ENCODE measurements around the gene TMEM185B. TPM values are rescaled to one million over a fixed set of nuclear protein-coding genes. Genes with fewer than 3 reads are reported as not detected.
"Not testable (repeated sequence)": the region's sequence is repeated elsewhere in the genome, so short reads cannot be mapped to it uniquely, and the experiment has no call there.

TMEM185B gene
- polyA plus RNA-seq, 4 donors, result 2.0 to 28.3 (median 6.9) TPM

DNA sequence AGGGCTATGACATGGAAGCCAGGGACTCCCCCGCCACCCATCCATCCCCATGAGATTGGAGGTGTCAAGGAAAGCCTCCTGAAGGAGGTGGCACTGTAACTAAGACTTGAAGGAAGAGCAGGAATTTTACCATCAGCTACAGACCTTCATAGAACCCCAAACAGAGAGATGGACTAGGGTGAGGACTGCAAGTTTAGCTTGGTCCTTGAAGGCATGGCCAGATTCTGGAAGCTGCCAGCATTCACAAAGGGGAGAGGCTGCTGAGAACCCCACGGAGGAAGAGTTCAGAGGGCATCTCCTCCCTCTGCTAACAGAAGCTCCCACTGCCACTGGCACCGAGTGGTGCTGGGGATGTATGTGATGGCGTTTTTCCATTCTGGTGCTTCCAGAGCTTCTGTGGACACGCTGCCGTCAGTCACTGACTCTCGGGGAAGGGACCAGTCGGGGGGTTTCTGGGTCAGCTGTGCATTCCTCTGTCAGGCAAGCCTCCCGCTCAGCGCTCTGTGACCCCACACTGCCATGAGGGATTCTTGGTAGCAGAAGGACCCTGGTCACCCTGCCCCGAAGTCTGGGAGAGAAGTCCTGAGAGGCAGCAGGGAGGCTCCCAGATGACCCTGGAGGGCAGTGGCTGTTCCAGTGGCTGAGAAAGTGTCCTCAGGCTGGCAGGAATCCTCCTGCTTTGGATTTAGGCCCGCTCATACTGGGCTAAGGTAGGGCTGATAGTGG is 18.1 kb downstream of the TMEM185B start:
- H3K4me3 ChIP-seq (ENCODE audit: low read depth in 1 of 3, low read length in 3 of 3), result no peak overlapping the region
- FAIRE-seq (no peak), DNase-seq (no peak)
- H3K27me3 ChIP-seq (ENCODE audit: control insufficient read depth in 3 of 3, insufficient read depth in 3 of 3, low read length in 3 of 3), result no peaks in the 10 kb centered on the region
- no peaks in the 10 kb centered on the region for H3K36me3 ChIP-seq (ENCODE audit: control insufficient read depth in 3 of 3, insufficient read depth in 2 of 3, low read depth in 1 of 3, low read length in 3 of 3)
- H3K9me3 ChIP-seq (ENCODE audit: control insufficient read depth in 2 of 2, insufficient read depth in 1 of 2, low read depth in 1 of 2, low read length in 1 of 2), result peaks cover 0 to 7% of the 10 kb centered on the region in 2 donors
- H3K27ac ChIP-seq (ENCODE audit: low read depth in 1 of 3, low read length in 2 of 3), result peak overlapping the region in 1 of 3 donors; percentile 56
- H3K4me1 ChIP-seq (ENCODE audit: control insufficient read depth in 3 of 3, insufficient read depth in 2 of 3, low read depth in 1 of 3, low read length in 2 of 3), result peaks cover 0 to 6% (median 2%) of the 10 kb centered on the region in 3 donors
- WGBS, 3 donors, result 82 to 91% (median 86%) methylated on average over 12 of the region's 12 CpGs

DNA sequence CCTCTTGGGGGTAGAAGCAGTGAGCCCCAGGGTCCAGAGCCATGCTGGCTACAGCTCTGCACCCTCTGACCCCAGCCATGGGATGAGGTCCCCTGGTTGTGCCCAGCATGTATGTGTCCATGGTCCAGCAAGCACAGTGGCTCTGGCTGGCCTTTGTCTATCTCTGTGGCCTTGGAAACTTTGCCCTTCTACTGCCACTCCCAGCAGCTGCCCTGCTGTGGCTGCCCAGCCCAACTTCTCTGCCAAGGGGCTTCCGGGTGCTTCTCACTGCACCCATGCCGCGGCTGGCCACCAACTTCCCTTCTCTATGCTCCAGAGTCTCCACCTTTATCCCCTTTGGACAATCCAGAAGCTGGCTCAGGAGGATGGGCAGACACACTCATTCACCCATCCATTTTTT is 18.8 kb downstream of the TMEM185B start:
- Histone ChIP-seq H3K36me3 (ENCODE audit: control insufficient read depth in 3 of 3, insufficient read depth in 2 of 3, low read depth in 1 of 3, low read length in 3 of 3) (no peaks in the 10 kb centered on the region), H3K27ac (ENCODE audit: low read depth in 1 of 3, low read length in 2 of 3) (no peak overlapping the region), H3K27me3 (ENCODE audit: control insufficient read depth in 3 of 3, insufficient read depth in 3 of 3, low read length in 3 of 3) (no peaks in the 10 kb centered on the region), H3K4me3 (ENCODE audit: low read depth in 1 of 3, low read length in 3 of 3) (no peak overlapping the region), H3K9me3 (ENCODE audit: control insufficient read depth in 2 of 2, insufficient read depth in 1 of 2, low read depth in 1 of 2, low read length in 1 of 2) (peaks cover 0 to 7% of the 10 kb centered on the region in 2 donors), H3K4me1 (ENCODE audit: control insufficient read depth in 3 of 3, insufficient read depth in 2 of 3, low read depth in 1 of 3, low read length in 2 of 3) (peaks cover 0 to 6% (median 2%) of the 10 kb centered on the region in 3 donors)
- DNase-seq, result no peak
- 53 to 71% (median 53%) methylated on average over 3 of the region's 3 CpGs for WGBS, 3 donors
- no peak for FAIRE-seq

DNA sequence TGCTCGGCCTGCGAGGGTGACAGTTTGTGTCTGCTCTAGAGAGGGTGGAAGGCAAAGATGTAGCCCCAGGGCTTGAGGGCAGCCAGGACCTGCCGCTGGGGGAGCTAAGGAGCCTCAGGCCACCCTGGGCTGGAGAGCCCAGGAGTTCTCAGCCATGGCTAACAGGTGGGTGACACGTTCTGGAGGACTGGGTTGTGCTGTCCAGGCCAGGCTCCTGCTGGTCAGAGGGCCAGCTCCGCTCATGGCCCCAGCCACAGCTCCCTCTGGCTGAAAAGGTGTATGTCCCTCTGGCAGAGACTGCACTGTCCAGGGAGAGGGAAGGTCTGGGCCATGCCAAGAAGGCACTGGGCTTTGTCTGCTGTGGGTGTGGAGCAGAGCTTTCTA is 19.2 kb downstream of the TMEM185B start:
- 83 to 90% (median 88%) methylated on average over 5 of the region's 5 CpGs for WGBS, 3 donors
- peaks cover 0 to 6% (median 2%) of the 10 kb centered on the region in 3 donors for H3K4me1 ChIP-seq (ENCODE audit: control insufficient read depth in 3 of 3, insufficient read depth in 2 of 3, low read depth in 1 of 3, low read length in 2 of 3)
- no peak overlapping the region for H3K27ac ChIP-seq (ENCODE audit: low read depth in 1 of 3, low read length in 2 of 3)
- H3K27me3 ChIP-seq (ENCODE audit: control insufficient read depth in 3 of 3, insufficient read depth in 3 of 3, low read length in 3 of 3), result no peaks in the 10 kb centered on the region
- no peaks in the 10 kb centered on the region for H3K36me3 ChIP-seq (ENCODE audit: control insufficient read depth in 3 of 3, insufficient read depth in 2 of 3, low read depth in 1 of 3, low read length in 3 of 3)
- H3K4me3 ChIP-seq (ENCODE audit: low read depth in 1 of 3, low read length in 3 of 3), result no peak overlapping the region
- H3K9me3 ChIP-seq (ENCODE audit: control insufficient read depth in 2 of 2, insufficient read depth in 1 of 2, low read depth in 1 of 2, low read length in 1 of 2), result peaks cover 0 to 7% of the 10 kb centered on the region in 2 donors
- DNase-seq (no peak), FAIRE-seq (no peak)

- DNase-seq (no peak), FAIRE-seq (no peak)
- 60 to 68% (median 60%) methylated on average over 10 of the region's 10 CpGs for WGBS, 3 donors
- Histone ChIP-seq H3K4me3 (ENCODE audit: low read depth in 1 of 3, low read length in 3 of 3) (no peak overlapping the region), H3K4me1 (ENCODE audit: control insufficient read depth in 3 of 3, insufficient read depth in 2 of 3, low read depth in 1 of 3, low read length in 2 of 3) (peaks cover 0 to 6% (median 2%) of the 10 kb centered on the region in 3 donors), H3K9me3 (ENCODE audit: control insufficient read depth in 2 of 2, insufficient read depth in 1 of 2, low read depth in 1 of 2, low read length in 1 of 2) (peaks cover 0 to 7% of the 10 kb centered on the region in 2 donors), H3K27ac (ENCODE audit: low read depth in 1 of 3, low read length in 2 of 3) (no peak overlapping the region), H3K27me3 (ENCODE audit: control insufficient read depth in 3 of 3, insufficient read depth in 3 of 3, low read length in 3 of 3) (no peaks in the 10 kb centered on the region), H3K36me3 (ENCODE audit: control insufficient read depth in 3 of 3, insufficient read depth in 2 of 3, low read depth in 1 of 3, low read length in 3 of 3) (no peaks in the 10 kb centered on the region)
Measured at GRCh38 chr2:120203251-120204021, 19.8 kb downstream of the TMEM185B start.

GRCh38 chr2:120199817-120200459 is 23.3 kb downstream of the TMEM185B start:
- 95 to 99% (median 96%) methylated on average over 10 of the region's 10 CpGs for WGBS, 3 donors

GRCh38 chr2:120195553-120195952 is 27.6 kb downstream of the TMEM185B start:
- Histone ChIP-seq H3K27ac (ENCODE audit: low read depth in 1 of 3, low read length in 2 of 3) (no peak overlapping the region), H3K9me3 (ENCODE audit: control insufficient read depth in 2 of 2, insufficient read depth in 1 of 2, low read depth in 1 of 2, low read length in 1 of 2) (peaks cover 0 to 11% of the 10 kb centered on the region in 2 donors), H3K4me1 (ENCODE audit: control insufficient read depth in 3 of 3, insufficient read depth in 2 of 3, low read depth in 1 of 3, low read length in 2 of 3) (no peaks in the 10 kb centered on the region), H3K27me3 (ENCODE audit: control insufficient read depth in 3 of 3, insufficient read depth in 3 of 3, low read length in 3 of 3) (no peaks in the 10 kb centered on the region), H3K4me3 (ENCODE audit: low read depth in 1 of 3, low read length in 3 of 3) (no peak overlapping the region), H3K36me3 (ENCODE audit: control insufficient read depth in 3 of 3, insufficient read depth in 2 of 3, low read depth in 1 of 3, low read length in 3 of 3) (no peaks in the 10 kb centered on the region)
- 70 to 85% (median 81%) methylated on average over 1 of the region's 1 CpG for WGBS, 3 donors
- FAIRE-seq, result no peak
- DNase-seq, result no peak

More at GRCh38 chr2:120199817-120200459, 23.3 kb downstream of the TMEM185B start:
- H3K27me3 ChIP-seq (ENCODE audit: control insufficient read depth in 3 of 3, insufficient read depth in 3 of 3, low read length in 3 of 3); H3K4me1 ChIP-seq (ENCODE audit: control insufficient read depth in 3 of 3, insufficient read depth in 2 of 3, low read depth in 1 of 3, low read length in 2 of 3); FAIRE-seq; H3K36me3 ChIP-seq (ENCODE audit: control insufficient read depth in 3 of 3, insufficient read depth in 2 of 3, low read depth in 1 of 3, low read length in 3 of 3); H3K27ac ChIP-seq (ENCODE audit: low read depth in 1 of 3, low read length in 2 of 3); H3K4me3 ChIP-seq (ENCODE audit: low read depth in 1 of 3, low read length in 3 of 3); DNase-seq; H3K9me3 ChIP-seq (ENCODE audit: control insufficient read depth in 2 of 2, insufficient read depth in 1 of 2, low read depth in 1 of 2, low read length in 1 of 2): not testable (repeated sequence)

DNA sequence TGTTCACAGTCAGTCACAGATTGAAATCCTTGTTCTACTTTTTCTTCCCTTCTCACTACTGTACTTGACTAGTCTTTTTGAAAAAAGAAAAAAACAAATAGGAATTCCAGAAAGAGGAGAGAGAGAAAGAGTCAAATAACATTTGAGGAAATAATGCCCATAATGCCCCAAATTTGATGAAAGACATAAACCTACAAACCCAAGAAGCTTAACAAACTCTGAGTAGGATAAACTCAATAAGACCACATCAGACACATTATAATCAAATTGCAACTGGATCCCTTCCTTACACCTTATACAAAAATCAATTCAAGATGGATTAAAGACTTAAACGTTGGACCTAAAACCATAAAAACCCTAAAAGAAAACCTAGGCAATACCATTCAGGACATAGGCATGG is 30.9 kb downstream of the TMEM185B start:
- peaks cover 0 to 5% of the 10 kb centered on the region in 2 donors for H3K9me3 ChIP-seq (ENCODE audit: control insufficient read depth in 2 of 2, insufficient read depth in 1 of 2, low read depth in 1 of 2, low read length in 1 of 2)
- H3K4me3 ChIP-seq (ENCODE audit: low read depth in 1 of 3, low read length in 3 of 3), result no peak overlapping the region
- 67 to 94% (median 83%) methylated on average over 1 of the region's 1 CpG for WGBS, 3 donors
- no peaks in the 10 kb centered on the region for H3K27me3 ChIP-seq (ENCODE audit: control insufficient read depth in 3 of 3, insufficient read depth in 3 of 3, low read length in 3 of 3)
- DNase-seq (no peak), FAIRE-seq (no peak)
- H3K36me3 ChIP-seq (ENCODE audit: control insufficient read depth in 3 of 3, insufficient read depth in 2 of 3, low read depth in 1 of 3, low read length in 3 of 3), result no peaks in the 10 kb centered on the region
- no peaks in the 10 kb centered on the region for H3K4me1 ChIP-seq (ENCODE audit: control insufficient read depth in 3 of 3, insufficient read depth in 2 of 3, low read depth in 1 of 3, low read length in 2 of 3)
- H3K27ac ChIP-seq (ENCODE audit: low read depth in 1 of 3, low read length in 2 of 3), result no peak overlapping the region

- 64 to 90% (median 68%) methylated on average over 1 of the region's 1 CpG for WGBS, 3 donors
- no peak for FAIRE-seq
Measured at GRCh38 chr2:120189189-120189588, 34.0 kb downstream of the TMEM185B start.

More at GRCh38 chr2:120189189-120189588, 34.0 kb downstream of the TMEM185B start:
- Histone ChIP-seq H3K27me3 (ENCODE audit: control insufficient read depth in 3 of 3, insufficient read depth in 3 of 3, low read length in 3 of 3) (no peaks in the 10 kb centered on the region), H3K4me1 (ENCODE audit: control insufficient read depth in 3 of 3, insufficient read depth in 2 of 3, low read depth in 1 of 3, low read length in 2 of 3) (no peaks in the 10 kb centered on the region), H3K27ac (ENCODE audit: low read depth in 1 of 3, low read length in 2 of 3) (no peak overlapping the region), H3K9me3 (ENCODE audit: control insufficient read depth in 2 of 2, insufficient read depth in 1 of 2, low read depth in 1 of 2, low read length in 1 of 2) (peaks cover 0 to 5% of the 10 kb centered on the region in 2 donors), H3K36me3 (ENCODE audit: control insufficient read depth in 3 of 3, insufficient read depth in 2 of 3, low read depth in 1 of 3, low read length in 3 of 3) (peaks cover 0 to 2% (median 0%) of the 10 kb centered on the region in 3 donors), H3K4me3 (ENCODE audit: low read depth in 1 of 3, low read length in 3 of 3) (no peak overlapping the region)
- DNase-seq, result peak in 1 of 2 donors; percentile 21

All from small intestine (tissue), 7 donors.